GM12891 (cell line): ENCODE results near the gene SPRED2.

ENCODE experiments used
- DNase-seq: peaks from one replicate; pipeline ENCODE4 v3.0.0; 2011; ENCODE audit warnings: low spot score; ENCODE audit not compliant: insufficient read length
- FAIRE-seq: peaks from 2 replicates; lab custom pipeline; 2011; peaks lifted over from hg19 to GRCh38; lab: Jason Lieb, UNC
- PAX5 ChIP-seq: IDR thresholded peaks from 2 replicates; pipeline ENCODE4 v1.6.1; 2011; ENCODE audit warnings: low read length, moderate library complexity, mild to moderate bottlenecking; ENCODE audit not compliant: insufficient read depth, severe bottlenecking
- POLR2A ChIP-seq: IDR thresholded peaks from 2 replicates; pipeline ENCODE4 v1.6.1; 2011; ENCODE audit warnings: low read depth, low read length, control low read depth
- POLR2AphosphoS5 ChIP-seq: IDR thresholded peaks from 2 replicates; pipeline ENCODE4 v1.6.1; 2011; ENCODE audit warnings: low read depth, low read length, control low read depth
- POU2F2 ChIP-seq: IDR thresholded peaks from 2 replicates; pipeline ENCODE4 v1.6.1; 2011; ENCODE audit warnings: low read depth, mild to moderate bottlenecking, control low read depth, low read length, moderate library complexity
- SPI1 ChIP-seq: IDR thresholded peaks from 2 replicates; pipeline ENCODE4 v1.6.1; 2011; ENCODE audit warnings: low read depth, low read length, control low read depth
- TAF1 ChIP-seq: IDR thresholded peaks from 2 replicates; pipeline ENCODE4 v1.6.1; 2011; ENCODE audit warnings: low read depth, low read length, control low read depth

SPRED2 gene

DNA sequence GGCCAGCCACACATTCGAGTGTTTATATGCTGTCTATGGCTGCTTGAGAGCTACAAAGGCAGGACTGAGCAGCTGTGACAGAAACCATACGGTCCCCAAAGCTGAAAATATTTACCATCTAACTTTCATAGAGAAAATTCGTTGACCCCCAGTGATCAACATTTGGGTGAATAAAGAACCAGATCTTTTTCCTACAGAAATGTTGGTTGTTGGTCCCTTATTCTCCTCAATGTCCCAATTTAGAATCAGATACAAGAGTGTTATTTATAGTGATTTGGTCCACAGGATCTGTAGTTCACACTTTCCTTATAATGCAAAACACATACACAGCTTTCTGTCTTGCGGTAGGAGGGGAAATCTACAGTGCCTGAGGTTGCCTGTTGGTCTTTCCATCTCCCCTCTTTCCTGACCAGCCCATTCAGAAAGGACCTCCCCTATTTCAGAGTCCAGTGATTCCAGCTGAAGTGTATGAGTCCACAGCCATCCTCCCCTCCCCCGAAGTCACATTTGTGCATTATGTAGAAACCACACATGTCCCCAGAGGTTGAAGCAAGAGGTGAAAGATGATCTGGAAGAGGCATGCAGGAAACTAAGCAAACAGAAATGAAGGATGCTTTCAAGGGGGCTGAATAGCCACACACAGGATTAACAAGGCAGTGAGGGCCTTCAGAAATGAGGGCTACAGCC, 61.9 kb downstream of the SPRED2 start:
- DNase-seq = no peak
- TF ChIP-seq POU2F2 (peak; percentile 45; the same call in 1 of the 2 replicates), PAX5 (no peak)
- peak; percentile 83 for FAIRE-seq

GRCh38 chr2:65369980-65370379, 62.4 kb downstream of the SPRED2 start:
- no peak for TF ChIP-seq POLR2AphosphoS5
- TF ChIP-seq PAX5 = no peak
- TF ChIP-seq TAF1 = no peak
- TF ChIP-seq SPI1 = no peak
- TF ChIP-seq POLR2A = no peak
- no peak for TF ChIP-seq POU2F2
- no peak for DNase-seq
- FAIRE-seq = no peak

GRCh38 chr2:65369574-65369973, 62.8 kb downstream of the SPRED2 start:
- no peak for DNase-seq
- TF ChIP-seq SPI1 = no peak
- no peak for TF ChIP-seq POU2F2
- TF ChIP-seq TAF1 = no peak
- no peak for TF ChIP-seq POLR2A
- TF ChIP-seq PAX5 = no peak
- TF ChIP-seq POLR2AphosphoS5 = no peak
- no peak for FAIRE-seq

- no peak for TF ChIP-seq POU2F2
- TF ChIP-seq SPI1 = peak; percentile 59
- FAIRE-seq = no peak
- DNase-seq = no peak
Measured at GRCh38 chr2:65368468-65368867, 63.9 kb downstream of the SPRED2 start.

DNA sequence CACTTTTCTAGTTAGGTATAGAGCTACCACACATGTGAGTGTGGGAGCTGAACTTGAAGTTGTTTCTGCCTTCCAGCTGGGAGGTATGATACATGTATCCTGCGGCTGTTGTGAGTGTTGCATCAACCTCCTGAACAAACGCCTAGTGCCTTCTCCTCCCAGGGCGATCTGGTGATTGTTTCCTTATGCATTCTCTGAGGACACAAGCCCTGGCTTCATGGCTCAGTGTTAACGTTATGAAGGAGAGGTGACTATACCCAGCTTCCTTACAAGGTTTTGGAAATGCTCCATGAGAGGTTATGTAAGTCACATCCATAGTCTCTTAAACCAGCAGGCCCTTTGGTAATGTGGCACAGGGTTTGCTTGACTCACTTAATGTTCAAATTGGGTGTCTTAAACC, 64.9 kb downstream of the SPRED2 start:
- DNase-seq = no peak
- no peak for FAIRE-seq
- TF ChIP-seq TAF1 (no peak), POU2F2 (no peak), PAX5 (no peak), POLR2A (no peak), SPI1 (no peak), POLR2AphosphoS5 (no peak)

DNA sequence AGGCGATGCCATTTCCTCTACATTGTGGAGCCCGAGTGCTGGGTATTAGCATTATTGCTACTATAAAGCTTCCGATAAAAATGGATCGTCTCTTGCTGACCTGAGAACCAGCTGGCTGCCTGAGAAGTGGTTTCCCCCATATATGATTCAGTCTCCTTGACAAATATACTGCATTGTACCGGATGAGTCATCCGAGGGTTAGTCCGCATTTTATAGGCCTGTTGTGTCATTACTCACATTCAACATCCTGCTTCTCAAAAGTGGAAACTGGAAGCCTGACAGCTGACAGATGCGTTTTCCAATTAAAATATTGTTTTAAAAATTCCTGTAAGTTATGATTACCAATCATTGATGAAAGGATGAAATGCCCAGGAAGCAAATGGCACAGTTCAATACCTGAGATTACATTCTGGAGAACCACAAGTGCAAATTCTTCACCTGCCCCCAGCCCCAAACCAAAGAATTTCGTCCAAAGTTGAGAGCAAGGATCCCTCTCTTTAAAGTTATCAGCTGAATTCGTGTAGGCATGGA, 65.7 kb downstream of the SPRED2 start:
- no peak for FAIRE-seq

GRCh38 chr2:65364986-65365733, 67.2 kb downstream of the SPRED2 start:
- FAIRE-seq = no peak
- TF ChIP-seq POLR2AphosphoS5 (no peak), POU2F2 (no peak), SPI1 (peak; percentile 50; the same call in 1 of the 2 replicates)

More for the DNA sequence above, 65.7 kb downstream of the SPRED2 start:
- TF ChIP-seq POU2F2 (no peak), TAF1 (no peak), POLR2A (no peak), SPI1 (no peak), POLR2AphosphoS5 (no peak), PAX5 (no peak)
- no peak for DNase-seq

GRCh38 chr2:65363879-65364666, 68.3 kb downstream of the SPRED2 start:
- no peak for FAIRE-seq
- TF ChIP-seq POLR2AphosphoS5 = no peak
- TF ChIP-seq POU2F2 = no peak
- TF ChIP-seq PAX5 = no peak
- TF ChIP-seq SPI1 = no peak
- DNase-seq = no peak

More at GRCh38 chr2:65364986-65365733, 67.2 kb downstream of the SPRED2 start:
- DNase-seq = no peak

- no peak for TF ChIP-seq SPI1
- TF ChIP-seq POLR2A = no peak
- no peak for TF ChIP-seq TAF1
- no peak for TF ChIP-seq POU2F2
- no peak for TF ChIP-seq POLR2AphosphoS5
- no peak for TF ChIP-seq PAX5
- DNase-seq (no peak), FAIRE-seq (no peak)
Measured at GRCh38 chr2:65361623-65362022, 70.8 kb downstream of the SPRED2 start.
